GM15510 (cell line): ENCODE data around the gene PPIP5K1.
"Not testable (repeated sequence)": the region's sequence is repeated elsewhere in the genome, so short reads cannot be mapped to it uniquely, and the experiment has no call there.

Source experiments
- POLR2A ChIP-seq: IDR thresholded peaks from 3 replicates; pipeline ENCODE4 v1.6.1; 2011; ENCODE audit warnings: borderline replicate concordance; ENCODE audit not compliant: insufficient read length; ENCODE audit errors: extremely low read depth

The PPIP5K1 gene

DNA sequence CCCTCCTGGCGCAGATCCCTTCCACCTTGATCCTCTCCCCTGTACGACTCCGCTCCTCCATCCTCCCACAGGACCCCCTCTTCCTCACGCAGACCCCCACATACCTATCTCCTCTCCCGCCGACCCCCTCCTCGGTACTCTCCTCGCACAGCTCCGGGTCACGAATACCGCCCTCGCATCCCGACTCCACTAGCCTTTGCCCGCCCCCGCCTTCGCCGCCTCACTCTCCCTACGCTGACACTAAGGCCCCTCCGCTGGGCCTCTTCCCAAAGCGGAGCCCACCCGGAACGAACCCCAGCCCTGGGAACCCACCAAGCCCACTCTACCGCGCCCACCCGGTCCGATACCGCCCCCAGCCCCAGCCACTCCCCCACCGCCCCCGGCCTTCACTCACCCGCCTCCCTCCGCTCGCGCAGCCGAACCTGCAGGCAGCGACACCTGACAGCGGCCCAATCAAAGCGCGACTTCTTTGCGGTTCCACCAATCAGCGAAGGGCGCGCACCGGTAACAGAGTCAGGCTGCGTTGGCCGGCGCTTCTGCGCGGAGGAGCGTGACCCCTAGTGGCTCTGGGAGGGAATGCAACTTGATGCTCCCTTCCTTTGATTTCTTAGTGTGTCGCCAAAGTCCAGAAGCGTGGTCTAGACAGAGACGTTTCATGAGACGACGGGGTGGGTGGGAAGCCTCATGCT lies at the start of gene PPIP5K1:
PPIP5K1 (minus strand) TSS at position 431 of the 689 bp plus-strand sequence. CDS start 5,704 bp downstream, outside the sequence.
- TF ChIP-seq POLR2A: not testable (repeated sequence)

DNA sequence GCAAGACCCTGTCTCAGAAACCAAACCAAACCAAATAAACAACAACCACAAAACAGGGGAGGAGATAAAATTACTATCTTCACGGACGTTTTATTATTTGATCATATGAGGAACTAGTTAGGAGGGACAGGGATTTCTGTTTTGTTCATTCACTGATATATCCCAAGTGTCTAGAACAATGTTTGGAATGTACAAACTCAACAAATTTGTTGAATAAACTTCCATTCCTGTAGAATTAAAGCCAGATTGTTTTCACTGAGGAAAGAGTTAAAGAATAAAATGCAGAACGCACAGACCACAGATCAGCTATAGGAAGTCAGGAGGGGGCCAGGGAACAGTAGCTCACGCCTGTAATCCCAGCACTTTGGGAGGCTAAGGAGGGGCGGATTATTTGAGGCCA lies 35.1 kb upstream of the PPIP5K1 start:
- TF ChIP-seq POLR2A: no peak

DNA sequence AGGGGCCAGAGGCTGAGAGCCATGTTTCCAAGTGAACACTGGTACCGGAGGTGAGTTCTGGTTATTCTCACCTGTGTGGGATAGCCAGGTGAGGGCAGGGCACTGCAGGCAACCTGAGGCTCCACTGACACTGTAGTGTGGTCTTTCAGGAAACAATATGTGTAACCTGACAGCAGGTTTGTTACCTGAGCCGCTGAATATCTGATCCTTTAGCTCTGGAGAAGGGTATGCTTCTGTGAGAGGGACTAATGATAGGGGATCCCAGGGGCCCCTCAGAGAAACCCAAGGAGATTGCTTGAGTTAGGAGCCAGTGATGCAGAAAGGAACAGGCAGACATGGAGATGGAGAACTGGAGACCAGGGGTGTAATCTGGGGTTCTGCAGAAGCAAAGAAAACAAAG lies 28.7 kb upstream of the PPIP5K1 start, which contains the start of gene STRC:
STRC (minus strand) TSS at position 101 of the 400 bp plus-strand sequence; CDS start at position 23, 78 bp downstream.
- not testable (repeated sequence) for TF ChIP-seq POLR2A

DNA sequence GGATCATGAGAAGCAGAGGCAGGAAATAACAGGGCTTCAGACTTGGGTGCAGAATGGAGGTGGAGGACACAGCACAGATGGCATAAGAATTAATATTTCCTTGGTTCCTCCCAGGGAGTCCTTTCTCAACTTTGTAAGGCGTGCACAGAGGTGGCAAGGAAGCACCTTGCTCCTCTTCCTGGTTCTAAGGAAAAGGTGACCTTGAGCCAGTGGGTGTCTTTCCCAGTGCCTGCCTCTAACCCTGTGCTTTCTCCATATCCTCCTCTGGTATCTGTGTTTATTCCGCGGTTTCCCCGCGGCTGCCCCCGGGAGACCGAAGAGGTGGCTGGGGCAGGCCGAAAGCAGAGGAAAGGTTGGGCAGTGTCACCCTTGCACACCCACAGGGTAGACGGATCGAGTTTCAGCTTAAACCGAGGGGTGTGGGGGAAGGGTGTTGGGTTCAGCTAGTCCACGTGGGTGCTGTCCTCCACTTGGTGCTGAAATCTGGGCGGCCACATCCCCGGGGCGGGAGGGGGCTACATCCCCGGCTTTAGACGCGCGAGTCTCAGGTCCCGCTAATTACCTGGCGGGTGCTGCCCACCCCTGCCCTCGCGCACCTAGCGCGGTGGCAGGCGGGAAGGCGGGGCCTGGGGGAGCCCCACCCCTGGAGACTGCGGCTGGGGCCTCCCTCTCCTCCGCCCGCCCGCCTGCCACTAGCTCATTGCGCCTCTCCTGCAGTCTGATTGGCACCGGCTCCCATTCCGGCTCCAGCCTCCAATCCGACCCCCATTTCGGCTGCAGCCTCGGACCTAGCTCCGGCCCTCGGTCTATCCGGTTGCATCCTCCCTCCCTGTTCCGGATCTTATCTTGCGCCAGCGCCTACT lies 3.6 kb upstream of the PPIP5K1 start, which contains the start of gene CKMT1B:
CKMT1B (plus strand) TSS at position 700 of the 863 bp plus-strand sequence. CDS start 192 bp downstream, outside the sequence.
- not testable (repeated sequence) for TF ChIP-seq POLR2A

DNA sequence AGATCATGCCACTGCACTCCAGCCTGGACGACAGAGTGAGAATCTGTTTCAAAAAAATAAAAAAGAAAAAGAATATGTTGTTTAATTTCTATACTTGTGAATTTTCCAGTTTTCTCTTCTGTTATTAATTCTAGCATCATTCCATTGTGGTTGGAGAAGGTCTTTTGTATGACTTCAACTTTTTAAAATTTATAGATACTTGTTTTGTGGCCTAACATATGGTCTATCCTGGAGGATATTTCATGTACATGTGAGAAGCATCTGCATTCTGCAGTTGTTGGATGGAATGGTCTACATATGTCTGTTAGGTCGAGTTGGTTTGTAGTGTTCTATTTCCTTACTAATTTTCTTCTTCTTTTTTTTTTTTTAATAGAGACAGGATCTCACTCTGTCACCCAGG lies 37.0 kb downstream of the PPIP5K1 start:
- no peak for TF ChIP-seq POLR2A

DNA sequence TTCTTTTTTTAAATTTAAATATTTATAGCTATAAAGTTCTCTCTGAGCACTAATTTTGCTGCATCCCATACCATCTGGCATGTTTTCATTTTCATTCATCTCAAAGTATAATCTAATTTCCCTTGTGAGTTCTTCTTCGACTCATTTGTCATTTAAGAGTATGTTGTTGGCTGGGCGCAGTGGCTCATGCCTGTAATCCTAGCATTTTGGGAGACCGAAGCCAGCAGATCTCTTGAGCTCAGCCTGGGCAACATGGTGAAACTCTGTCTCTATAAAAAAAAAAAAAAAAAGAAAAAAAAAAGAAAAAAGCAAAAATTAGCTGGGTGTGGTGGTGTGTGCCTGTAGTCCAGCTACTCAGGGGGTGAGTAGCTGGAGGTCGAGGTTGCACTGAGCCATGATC lies 37.8 kb downstream of the PPIP5K1 start:
- TF ChIP-seq POLR2A: no peak

GRCh38 chr15:43550527-43551363 lies 39.3 kb downstream of the PPIP5K1 start:
- TF ChIP-seq POLR2A: no peak

DNA sequence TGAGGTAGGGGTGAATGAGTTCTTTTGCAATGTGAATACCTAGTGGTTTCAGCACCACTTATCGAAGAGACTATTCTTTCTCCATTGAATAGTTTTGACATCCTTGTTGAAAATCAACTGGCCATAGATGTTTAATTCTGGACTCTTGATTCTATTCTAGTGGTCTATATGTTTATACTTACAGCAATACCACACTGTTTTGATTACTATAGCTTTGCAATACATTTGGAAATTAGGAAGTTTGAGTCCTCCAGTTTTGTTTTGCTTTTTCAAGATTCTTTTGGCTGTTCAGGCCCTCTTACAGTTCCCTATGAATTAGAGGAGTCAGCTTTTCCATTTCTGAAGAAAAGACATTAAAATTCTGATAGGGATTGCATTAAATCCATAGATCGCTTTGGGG lies 42.5 kb downstream of the PPIP5K1 start:
- TF ChIP-seq POLR2A: no peak

GRCh38 chr15:43545426-43545825 lies 44.6 kb downstream of the PPIP5K1 start:
- TF ChIP-seq POLR2A: no peak

DNA sequence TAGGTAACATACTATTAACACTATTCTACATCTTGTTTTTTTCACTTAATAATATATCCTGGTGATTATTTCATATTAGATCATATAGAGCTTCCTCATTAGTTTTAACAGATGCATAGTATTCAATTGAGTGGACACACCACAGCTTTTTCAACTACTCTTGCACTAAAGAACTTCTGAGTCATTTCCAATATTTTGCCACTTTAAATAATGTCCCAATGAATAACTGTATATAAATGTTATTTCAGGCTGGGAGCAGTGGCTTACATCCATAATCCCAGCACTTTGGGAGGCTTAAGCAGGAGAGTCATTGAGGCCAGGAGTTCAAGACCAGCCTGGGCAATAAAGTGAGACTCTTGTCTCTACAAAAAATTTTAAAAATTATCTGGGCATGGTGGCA lies 45.7 kb downstream of the PPIP5K1 start:
- no peak for TF ChIP-seq POLR2A

GRCh38 chr15:43541785-43542184 lies 48.2 kb downstream of the PPIP5K1 start:
- TF ChIP-seq POLR2A: no peak

- no peak for TF ChIP-seq POLR2A
Measured at GRCh38 chr15:43538091-43538490, 51.9 kb downstream of the PPIP5K1 start.

- TF ChIP-seq POLR2A: no peak
Measured at GRCh38 chr15:43534897-43535296, 55.1 kb downstream of the PPIP5K1 start.

- TF ChIP-seq POLR2A: no peak
Measured at GRCh38 chr15:43531018-43531670, 58.9 kb downstream of the PPIP5K1 start.

DNA sequence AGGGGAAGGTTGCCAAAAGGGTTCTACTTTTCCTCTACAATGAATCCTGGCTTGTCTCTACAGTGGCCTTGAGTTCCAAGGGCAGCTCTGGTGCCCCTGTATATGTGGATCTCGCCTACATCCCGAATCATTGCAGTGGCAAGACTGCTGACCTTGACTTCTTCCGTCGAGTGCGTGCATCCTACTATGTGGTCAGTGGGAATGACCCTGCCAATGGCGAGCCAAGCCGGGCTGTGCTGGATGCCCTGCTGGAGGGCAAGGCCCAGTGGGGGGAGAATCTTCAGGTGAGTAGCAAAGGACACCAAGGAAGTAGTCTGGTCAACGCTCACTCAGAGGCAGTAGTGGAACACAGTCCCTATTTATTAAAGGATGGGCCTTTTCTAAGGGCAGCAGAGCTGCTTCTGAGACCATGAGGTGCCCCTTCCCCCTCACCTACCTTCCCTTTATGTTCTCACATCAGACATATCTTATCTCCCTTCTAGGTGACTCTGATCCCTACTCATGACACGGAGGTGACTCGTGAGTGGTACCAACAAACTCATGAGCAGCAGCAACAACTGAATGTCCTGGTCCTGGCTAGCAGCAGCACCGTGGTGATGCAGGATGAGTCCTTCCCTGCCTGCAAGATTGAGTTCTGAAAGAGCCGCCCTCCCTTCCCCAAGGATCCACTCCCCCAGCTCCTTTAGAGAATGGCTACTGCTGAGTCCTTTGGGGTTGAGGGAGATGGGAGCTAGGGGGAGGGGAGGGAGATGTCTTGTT lies 60.2 kb downstream of the PPIP5K1 start:
- TF ChIP-seq POLR2A: no peak
